Measurements from ENCODE around the gene TMEM95.
A peak's percentile ranks its signal among the peaks of the same experiment; 100 is the strongest.

Gene TMEM95

DNA sequence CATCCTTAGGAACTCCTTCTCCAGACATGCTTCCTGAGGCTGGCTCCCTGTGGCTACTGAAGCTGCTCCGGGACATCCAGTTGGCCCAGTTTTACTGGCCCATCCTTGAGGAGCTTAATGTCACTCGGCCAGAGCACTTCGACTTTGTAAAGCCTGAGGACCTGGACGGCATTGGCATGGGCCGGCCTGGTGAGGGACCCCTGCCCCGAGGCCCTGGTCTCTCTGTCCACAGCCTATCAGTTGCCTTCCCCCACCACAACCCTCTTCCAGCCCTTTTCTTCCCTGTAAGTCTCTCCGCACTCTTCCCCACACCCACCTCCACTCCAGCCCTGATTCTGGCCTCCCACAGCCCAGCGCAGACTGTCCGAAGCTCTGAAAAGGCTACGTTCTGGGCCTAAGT, 27.9 kb downstream of the TMEM95 start:
- no peak for DNase-seq

DNA sequence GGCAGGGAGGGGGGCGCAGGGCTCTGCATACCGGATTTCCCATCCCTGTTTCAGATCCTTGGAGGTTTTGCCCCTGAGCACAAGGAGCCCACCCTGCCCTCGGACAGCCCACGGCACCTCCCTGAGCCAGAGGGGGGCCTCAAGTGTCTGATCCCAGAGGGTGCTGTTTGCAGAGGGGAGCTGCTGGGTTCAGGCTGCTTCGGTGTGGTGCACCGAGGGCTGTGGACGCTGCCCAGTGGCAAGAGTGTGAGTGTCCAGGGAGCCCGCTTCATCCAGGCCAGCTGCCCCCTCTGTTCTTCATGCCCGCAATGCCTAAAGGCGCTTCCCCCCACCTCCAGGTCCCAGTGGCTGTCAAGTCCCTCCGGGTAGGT, 28.4 kb downstream of the TMEM95 start:
- no peak for DNase-seq

DNA sequence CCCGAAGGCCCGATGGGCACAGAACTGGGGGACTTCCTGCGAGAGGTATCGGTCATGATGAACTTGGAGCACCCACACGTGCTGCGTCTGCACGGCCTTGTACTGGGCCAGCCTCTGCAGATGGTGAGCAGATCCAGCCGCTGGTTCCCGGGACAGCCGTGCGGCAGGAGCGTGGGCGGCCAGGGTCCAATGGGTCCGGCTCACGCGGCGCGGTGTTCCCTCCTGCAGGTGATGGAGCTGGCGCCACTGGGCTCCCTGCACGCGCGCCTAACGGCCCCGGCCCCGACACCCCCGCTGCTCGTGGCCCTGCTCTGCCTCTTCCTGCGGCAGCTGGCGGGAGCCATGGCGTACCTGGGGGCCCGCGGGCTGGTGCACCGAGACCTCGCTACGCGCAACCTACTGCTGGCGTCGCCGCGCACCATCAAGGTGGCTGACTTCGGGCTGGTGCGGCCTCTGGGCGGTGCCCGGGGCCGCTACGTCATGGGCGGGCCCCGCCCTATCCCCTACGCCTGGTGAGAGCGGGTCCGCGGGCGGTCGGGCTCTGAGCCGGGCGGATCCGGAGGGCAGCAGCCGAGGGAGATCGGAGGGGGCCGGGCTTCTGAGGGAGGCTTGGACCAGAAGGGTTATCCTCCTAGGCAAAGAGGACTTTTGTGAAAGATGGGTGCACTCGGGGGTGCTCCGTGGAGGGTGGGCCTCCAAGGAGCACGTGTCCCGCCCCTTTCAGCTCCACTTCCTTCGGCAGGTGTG, 29.0 kb downstream of the TMEM95 start:
- DNase-seq: peak; percentile 93

DNA sequence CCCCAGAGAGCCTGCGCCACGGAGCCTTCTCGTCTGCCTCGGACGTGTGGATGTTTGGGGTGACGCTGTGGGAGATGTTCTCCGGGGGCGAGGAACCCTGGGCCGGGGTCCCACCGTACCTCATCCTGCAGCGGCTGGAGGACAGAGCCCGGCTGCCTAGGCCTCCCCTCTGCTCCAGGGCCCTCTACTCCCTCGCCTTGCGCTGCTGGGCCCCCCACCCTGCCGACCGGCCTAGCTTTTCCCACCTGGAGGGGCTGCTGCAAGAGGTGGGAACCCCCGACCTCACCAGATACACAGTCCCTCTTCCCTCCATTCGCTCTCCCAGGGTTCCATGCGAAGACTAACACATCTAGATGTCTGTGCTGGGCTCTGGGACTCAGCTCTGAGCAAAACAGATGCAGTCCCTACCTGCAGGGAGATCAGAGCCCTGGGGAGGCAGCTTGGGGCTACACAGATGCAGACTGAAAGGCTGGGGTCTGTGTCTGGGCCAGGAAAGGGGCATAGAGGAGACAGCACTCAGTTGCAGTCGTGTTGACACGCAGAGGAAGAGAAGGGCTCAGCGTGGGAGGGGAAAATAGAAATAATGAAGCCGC, 29.6 kb downstream of the TMEM95 start:
- DNase-seq: no peak

DNA sequence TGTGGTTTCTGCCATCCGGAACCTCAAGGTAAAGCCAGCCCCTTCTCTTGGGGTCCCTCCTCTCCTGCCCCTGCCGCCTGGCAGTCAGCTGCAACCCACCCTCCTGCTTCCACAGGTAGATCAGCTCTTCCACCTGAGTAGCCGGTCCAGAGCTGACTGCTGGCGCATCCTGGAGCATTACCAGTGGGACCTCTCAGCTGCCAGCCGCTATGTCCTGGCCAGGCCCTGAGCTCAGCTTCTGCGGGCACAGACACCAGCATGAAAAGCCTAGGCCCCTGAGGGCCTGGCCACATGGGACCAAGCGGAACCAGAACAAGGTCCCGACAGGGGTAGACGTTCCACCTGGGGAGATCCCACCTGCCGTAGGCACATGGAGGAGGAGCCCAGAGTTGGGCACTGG, 33.9 kb downstream of the TMEM95 start:
- DNase-seq: no peak

DNA sequence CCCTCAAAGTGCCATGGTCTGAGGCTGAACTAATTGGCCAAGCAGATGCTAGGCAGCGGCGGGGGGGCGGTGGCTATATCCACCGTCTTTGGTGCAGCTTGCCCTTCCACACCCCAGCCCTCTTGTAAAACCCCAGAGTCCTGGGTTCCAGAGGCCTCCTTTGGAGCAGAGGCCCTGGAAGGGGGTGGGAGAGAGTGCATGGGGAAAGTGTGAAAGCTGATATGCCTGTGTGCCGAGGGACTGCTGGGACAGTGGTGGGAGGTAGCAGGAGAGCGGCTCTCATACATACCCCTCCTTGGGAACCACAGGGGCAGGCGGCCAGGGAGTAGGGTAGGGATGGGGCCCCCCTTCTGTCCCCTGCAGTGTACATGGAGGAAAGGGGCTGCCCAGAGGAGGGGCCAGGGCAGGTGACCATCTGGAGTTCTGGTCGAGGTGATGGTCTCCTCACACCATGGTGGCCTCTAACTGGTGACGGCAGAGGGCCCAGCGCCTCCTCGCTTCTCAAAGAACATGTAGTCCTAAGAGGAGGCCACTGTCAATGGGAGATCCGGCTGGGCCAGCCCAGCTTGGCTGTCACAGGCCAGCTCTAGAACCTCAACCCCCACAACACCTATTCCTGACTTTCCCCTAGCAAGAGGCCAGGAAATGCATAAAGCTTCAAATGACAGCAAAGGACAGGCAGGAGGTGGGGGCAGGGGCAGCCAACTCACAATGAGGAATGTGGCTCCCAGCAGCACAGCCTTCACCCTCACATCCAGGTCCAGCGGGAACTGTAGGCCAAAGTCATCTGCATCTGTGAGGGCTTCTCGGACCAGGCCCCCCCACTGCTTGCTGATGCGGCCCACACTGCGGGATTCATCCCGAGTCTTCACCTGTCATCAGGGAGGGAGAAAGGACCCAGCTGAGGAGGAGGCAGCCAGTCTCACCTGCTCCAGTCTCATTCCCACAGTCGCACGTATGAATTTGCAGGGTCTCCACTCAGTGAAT, 35.3 kb downstream of the TMEM95 start:
- no peak for DNase-seq

DNA sequence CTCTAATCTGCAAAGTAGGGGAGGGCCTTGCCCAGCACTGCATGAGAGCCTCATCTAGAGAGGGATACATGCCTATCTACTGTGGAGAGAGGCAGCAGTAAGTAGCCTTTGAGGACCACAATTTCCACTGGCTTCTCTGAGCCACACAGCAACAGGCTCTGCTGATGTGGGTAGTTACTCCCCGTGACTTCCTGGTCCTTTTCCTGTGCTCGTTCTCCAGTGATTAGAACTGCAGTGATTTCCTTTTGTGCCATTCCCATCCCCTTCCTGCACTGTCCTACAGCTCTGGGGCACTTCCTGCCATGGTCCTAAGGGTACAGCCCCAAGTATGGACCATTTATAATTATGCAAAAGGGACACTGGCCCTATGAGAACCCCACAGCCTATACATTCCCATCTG, 36.4 kb downstream of the TMEM95 start:
- no peak for DNase-seq

DNA sequence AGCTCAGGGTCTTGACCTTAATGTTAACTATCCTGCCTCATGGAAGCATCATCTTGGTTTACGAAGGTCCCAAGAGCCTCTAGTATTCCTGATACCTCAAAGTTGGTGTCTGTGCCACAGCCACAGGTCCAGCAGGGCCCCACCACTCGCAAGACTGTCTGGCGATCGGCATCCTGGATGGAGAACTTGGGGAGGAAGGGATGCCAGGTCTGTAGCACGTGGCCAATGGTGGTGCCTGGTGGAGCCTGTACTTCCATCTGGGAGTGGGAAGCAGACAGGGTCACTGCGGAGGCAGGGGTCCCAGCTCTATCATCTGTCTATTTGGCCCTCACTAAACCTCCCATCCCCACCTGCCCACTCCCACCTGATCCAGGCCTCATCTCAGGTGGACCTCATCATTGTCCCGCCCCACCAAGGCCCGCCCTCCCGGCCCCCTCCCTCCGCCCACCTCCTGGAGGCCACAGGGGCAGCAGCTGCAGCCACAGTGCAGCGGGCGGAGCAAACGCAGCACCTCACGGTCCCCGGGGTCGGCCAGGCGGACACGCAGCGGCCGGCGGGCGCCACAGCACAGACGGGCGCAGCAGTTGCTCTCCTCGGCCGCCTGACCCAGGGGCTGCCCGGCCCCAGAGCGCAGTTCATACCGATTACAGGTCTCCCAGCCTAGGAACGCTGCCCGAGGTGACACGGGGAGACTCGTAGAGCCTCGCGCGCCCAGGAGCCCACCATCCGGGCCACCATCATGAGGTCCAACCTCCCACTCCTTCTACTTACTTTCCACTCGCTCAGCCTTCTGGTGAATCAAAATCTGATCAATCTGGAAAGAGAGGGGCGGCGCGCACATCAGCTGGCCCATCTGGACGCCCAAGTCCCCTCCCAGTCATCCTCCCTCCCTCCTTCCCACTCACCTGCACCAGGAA, 38.0 kb downstream of the TMEM95 start:
- DNase-seq: no peak

DNA sequence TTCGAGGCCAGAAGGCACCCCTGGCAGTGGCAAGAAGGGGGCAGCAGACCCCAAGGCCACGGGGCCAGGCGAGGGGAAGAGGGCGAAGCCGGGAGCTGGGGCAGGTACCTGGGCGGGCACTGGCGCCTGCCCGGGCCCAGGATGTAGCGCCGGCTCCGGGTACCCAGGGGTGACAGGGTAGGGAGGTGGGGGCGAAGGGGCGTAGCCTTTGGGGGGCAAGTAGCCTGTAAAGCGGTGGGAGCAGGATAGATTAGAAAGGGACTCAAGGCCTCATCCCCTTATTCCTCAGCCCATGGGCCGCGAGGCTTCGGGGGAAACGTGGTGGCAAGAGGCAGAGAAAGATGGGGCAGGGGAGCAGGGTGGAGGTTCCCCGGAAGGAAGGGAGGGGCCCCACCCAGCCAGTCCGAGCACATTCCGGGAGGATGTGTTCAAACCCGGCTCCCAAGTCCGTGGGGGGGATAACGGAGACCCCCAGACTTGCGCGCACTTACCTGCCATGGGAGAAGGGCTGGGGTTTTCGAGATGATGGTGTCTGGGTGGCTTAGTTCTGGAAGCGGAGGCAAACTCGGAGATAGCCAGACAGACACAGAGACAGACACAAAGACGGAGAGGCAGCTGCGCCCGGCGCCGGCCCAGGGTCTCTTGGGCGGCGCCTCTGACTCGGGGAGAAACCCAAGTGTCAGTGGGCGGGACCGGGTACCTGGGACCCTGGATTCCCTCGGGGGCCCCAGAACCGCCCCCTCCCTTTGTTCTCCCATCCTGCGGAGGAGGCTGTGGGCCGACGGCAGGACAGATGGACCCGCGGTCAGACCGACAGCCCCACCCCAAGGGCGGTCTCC, 38.9 kb downstream of the TMEM95 start:
- DNase-seq: peak; percentile 78

DNA sequence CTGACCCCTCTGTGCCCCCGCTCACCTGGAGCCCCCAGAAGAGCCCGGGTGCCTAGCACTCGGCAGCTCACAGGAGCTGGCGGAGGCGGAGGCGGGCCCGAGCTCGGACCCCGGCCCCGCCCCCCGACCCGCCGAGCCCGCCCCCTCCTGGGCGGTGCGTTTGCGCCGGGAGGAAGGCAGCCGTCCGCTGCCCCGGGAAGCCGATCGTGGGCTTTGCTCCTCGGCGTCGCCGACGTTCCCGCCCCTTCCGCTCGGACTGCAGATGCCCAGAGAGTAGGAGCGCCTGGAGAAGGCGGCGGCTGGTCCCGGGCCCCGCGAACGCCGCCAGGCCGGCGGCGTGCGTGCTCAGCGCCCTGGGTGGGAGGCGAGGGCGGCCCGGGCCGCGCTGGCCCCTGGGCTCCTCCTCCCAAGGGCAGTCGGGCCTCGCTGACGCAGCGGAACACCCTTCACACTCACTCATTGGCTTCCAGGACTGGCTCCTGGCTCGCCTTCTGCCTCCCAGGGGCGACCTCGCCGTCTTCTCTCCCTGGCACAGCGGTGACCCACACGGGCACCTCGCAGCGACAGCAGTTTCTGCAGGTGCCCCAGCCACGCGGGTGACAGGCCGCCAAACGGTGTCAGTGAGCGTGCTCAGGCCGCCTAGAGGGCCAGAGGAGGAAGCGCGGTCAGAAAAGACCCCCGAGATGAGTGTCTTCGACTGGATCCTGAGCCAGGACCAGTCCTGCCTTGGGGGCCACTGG, 39.7 kb downstream of the TMEM95 start, which contains the start of gene PLSCR3:
Gene PLSCR3 (minus strand): TSS at position 74 of the 740 bp plus-strand sequence. CDS start 415 bp downstream, outside the sequence.
- DNase-seq: peak; percentile 94

DNA sequence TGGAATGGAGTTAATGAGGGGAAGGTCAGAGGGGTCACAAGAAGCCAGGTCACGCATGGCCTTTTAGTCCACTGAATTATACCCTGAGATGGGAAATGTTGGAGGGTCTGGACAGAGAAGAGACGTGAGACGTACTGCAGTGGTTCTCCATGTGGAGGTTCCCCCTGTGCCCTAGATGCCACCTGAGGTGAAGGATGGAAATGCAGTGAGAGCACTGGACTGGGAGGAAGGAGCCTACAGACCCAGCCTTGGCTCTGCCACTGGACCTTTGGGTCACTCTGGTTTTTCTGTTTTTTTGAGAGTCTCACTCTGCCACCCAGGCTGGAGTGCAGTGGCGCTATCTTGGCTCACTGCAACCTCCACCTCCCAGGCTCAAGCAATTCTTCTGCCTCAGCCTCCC, 41.2 kb downstream of the TMEM95 start:
- DNase-seq: no peak

DNA sequence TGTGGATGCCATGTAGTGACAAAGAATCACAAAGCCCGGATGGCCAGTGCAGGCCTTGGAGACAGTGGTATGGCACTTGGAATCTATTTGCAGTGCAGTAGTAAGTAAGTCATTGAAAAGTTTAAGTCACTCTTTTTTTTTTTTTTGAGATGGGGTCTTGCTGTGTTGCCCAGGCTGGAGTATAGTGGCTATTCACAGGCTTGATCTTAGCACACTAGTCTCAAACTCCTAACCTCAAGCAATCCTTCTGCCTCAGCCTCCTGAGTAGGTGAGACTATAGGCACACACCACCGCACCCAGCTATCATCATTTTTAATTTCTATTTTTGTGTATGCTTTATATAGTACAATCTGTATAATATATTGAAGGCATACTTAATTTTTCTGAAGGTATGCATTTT, 43.7 kb downstream of the TMEM95 start:
- no peak for DNase-seq

DNA sequence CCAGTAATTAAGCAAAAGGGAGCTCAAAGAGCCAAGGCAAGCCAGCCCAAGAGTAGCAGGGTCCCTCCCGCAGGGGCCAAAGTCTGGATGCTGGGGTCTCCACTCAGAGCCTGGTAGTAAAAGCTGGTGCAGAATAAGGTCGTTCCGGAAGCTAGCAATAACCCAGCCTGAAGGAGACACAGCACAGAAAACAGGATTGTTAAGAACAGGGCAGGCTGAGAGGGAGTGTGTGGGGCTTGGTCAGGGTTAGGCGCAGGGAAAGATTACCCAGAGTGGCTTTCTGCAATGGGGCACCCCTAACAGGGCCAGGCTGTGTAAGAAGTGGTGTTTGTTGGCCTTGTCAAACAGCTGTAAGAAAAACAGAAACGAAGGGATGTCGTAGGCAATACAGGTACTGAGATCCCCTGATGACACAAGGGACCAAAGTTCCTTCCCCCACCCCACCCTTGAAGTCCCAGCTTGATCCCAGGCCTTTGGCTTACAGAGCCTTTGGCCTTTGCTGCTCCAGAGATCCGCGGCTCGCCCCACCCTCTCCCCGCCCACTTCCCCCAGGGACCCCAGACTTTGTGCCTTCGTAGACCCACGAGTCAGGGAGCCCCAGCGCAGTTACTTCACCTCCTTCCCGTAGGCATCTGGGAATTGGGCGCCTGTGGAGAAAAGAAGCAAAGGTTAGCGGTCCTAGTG, 48.2 kb downstream of the TMEM95 start:
- DNase-seq: peak; percentile 68

DNA sequence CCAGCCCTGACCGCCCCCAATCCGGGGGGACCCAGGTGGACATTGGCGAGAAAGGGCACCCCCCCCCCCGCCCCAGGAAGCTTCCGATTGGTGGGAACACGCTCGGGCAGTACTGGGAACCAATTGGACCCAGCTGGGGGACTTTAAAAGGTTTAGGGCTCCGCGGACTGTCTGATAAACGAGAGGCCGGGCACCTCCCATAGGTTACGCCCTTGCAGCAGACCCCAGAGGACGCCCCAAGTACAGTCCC, 48.7 kb downstream of the TMEM95 start:
- DNase-seq: no peak

DNA sequence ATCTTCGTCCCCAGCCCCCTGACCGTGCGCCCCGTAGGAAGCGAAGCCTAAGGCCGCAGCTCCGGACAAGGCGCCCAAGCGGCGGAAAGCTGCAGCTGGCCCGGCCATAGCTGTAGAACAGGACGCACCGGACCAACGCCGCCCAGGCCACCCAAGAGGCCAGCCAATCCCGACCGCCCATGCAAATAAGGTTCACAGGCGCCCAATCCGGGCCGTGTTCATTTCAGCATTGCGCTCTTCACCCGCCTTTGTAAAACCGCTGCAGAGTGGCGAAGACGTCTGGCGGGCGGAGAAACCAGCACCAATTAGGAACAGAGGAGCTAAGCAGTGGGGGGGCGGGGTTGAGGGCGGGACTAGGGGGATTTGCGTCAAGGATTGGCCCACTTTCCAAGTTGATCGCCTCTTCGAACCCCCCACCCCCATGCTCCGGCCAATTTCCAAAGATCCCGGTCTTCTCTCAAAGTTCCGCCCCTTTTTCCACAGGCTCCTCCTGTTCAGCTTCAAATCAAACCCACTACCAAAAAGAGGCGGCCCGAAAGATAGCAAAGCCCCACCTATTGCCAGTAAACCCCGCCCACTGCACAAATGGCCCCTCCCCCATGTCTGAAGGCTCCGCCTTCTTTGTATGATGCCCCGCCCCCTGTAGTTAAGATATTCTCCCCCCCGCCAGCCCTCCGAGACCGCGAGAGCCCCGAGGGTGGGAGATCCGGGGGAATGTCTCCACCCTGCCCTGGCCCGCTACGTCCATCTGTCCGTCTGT, 49.2 kb downstream of the TMEM95 start, which contains the start of gene TMEM256:
Gene TMEM256 (minus strand): TSS at position 121 of the 760 bp plus-strand sequence. CDS start 13 bp downstream, at position 108.
- peak; percentile 98 for DNase-seq

DNA sequence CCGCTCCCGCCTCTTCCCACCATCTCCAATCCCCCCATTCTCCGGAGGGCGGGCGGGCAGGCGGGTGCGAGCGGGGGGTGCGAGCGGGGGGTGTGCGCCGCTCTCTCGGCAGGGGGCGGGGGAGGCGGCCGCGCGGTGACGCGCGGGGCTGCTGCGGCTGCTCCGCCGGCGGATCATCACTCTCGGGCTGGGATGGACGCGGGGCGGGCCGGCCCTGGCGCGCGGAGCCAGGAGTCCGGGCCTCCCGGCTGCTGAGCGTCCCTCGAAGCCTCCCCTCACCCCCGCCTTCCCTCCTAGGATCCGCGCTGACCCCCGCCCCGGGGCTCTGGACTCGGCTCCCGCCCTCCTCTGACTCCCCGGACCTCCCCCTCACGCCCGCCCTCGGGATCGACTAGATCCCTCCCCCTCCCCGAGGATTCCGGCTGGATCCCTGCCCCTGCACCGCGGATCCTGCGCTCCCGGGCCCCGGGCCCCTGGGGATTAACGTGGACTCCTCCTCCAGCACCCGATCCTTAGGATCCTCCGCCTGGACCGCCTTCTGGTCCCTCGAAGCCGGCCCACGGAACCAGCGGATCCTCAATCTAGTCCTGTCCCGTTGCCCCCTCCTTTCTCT, 49.9 kb downstream of the TMEM95 start:
- peak; percentile 90 for DNase-seq

DNA sequence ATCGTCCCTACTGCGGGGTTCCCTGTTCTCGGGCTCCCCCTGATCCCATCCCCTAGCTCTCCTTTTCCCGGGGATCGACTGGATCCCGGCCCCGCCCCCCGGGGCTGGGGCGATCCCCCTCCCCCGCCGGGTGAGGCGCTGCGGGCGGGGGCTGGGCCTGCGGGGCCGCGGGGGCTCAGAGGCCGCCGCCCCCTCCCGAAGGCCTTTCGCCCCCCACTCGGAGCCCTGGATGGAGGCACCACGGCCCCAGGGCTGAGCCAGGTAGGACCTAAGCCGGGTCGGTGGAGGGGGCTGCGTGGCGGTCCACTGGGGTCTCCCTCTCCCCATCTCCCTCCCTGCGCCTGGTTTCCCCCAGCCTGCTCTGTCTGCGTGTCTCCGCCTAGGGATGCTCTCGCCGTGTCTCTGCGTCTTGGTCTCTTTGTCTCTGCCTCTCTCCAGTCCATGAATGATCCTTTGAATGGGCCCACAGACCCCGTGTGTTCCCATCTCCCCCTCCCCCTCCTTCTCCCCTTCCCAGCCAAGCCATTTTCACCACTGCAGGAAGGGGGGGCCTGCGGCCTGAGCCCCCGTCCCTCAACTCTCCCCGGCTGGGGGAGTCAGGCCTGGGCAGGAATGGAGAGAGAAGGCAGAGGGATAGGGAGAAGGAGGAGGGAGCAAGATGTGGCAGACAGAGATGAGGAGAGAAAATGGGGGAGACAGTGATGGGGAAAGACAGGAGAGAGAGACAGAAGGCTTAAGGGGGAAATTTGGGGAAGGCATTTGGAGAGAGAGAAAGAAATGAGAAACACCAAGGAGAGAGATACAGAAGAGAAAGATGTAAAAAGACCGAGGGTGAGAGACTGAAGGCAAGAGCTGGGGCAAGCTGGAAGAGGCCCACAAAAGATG, 50.6 kb downstream of the TMEM95 start:
- DNase-seq: no peak
